GM19463 (cell line): ENCODE data around the gene SEL1L3.

ENCODE experiments used
- ATAC-seq: cut with Tn5 transposase; IDR thresholded peaks from one replicate; pipeline ENCODE4 v1.9.1; 2021; ENCODE audit warnings: mild to moderate bottlenecking, moderate library complexity; ENCODE audit not compliant: unreplicated experiment

Gene SEL1L3

GRCh38 chr4:25759101-25759500 is 103.7 kb downstream of the SEL1L3 start:
- no peak for ATAC-seq

GRCh38 chr4:25757452-25757851 is 105.3 kb downstream of the SEL1L3 start:
- no peak for ATAC-seq

- no peak for ATAC-seq
Measured at GRCh38 chr4:25756503-25756902, 106.3 kb downstream of the SEL1L3 start.

GRCh38 chr4:25755911-25756310 is 106.9 kb downstream of the SEL1L3 start:
- ATAC-seq = no peak

GRCh38 chr4:25753239-25753638 is 109.5 kb downstream of the SEL1L3 start:
- ATAC-seq = no peak

GRCh38 chr4:25750874-25751273 is 111.9 kb downstream of the SEL1L3 start:
- no peak for ATAC-seq

GRCh38 chr4:25749150-25749794 is 113.5 kb downstream of the SEL1L3 start:
- ATAC-seq = no peak

- ATAC-seq = no peak
Measured at GRCh38 chr4:25743971-25744370, 118.8 kb downstream of the SEL1L3 start.

GRCh38 chr4:25729564-25729963 is 133.2 kb downstream of the SEL1L3 start:
- ATAC-seq = no peak

- no peak for ATAC-seq
Measured at GRCh38 chr4:25728886-25729285, 133.9 kb downstream of the SEL1L3 start.

- peak; percentile 58 for ATAC-seq
Measured at GRCh38 chr4:25727711-25728493, 134.9 kb downstream of the SEL1L3 start.

- ATAC-seq = no peak
Measured at GRCh38 chr4:25725870-25726269, 136.9 kb downstream of the SEL1L3 start.

- no peak for ATAC-seq
Measured at GRCh38 chr4:25723409-25723808, 139.4 kb downstream of the SEL1L3 start.

GRCh38 chr4:25722964-25723363 is 139.8 kb downstream of the SEL1L3 start:
- no peak for ATAC-seq

- no peak for ATAC-seq
Measured at GRCh38 chr4:25713812-25714211, 149.0 kb downstream of the SEL1L3 start.

GRCh38 chr4:25712611-25713010 is 150.2 kb downstream of the SEL1L3 start:
- ATAC-seq = no peak

- no peak for ATAC-seq
Measured at GRCh38 chr4:25710637-25711036, 152.2 kb downstream of the SEL1L3 start.

GRCh38 chr4:25704516-25704915 is 158.3 kb downstream of the SEL1L3 start:
- ATAC-seq = no peak

GRCh38 chr4:25703731-25704388 is 158.9 kb downstream of the SEL1L3 start:
- ATAC-seq = no peak

GRCh38 chr4:25702848-25703247 is 159.9 kb downstream of the SEL1L3 start:
- ATAC-seq = no peak

- ATAC-seq = no peak
Measured at GRCh38 chr4:25700661-25701060, 162.1 kb downstream of the SEL1L3 start.

GRCh38 chr4:25697516-25697915 is 165.3 kb downstream of the SEL1L3 start:
- no peak for ATAC-seq
